ENCODE data around the gene PRKN. TPM values are rescaled to one million over a fixed set of nuclear protein-coding genes. Genes with fewer than 3 reads are reported as not detected.
"Not testable (repeated sequence)": the region's sequence is repeated elsewhere in the genome, so short reads cannot be mapped to it uniquely, and the experiment has no call there.

PRKN gene
- total RNA-seq, 1 donor from 2014 or later = 0.91 TPM

GRCh38 chr6:161341638-161342037, 1385.9 kb downstream of the PRKN start:
- intact Hi-C loops (cut with micrococcal nuclease) = no loop called here

GRCh38 chr6:161338015-161338414, 1389.6 kb downstream of the PRKN start:
- intact Hi-C loops (cut with micrococcal nuclease) = no loop called here

GRCh38 chr6:161336479-161336878, 1391.1 kb downstream of the PRKN start:
- intact Hi-C loops (cut with micrococcal nuclease) = no loop called here

GRCh38 chr6:161333410-161333809, 1394.2 kb downstream of the PRKN start:
- intact Hi-C loops (cut with micrococcal nuclease) = no loop called here

GRCh38 chr6:161331402-161332081, 1396.0 kb downstream of the PRKN start:
- intact Hi-C loops (cut with micrococcal nuclease) = not testable (repeated sequence)

- intact Hi-C loops (cut with micrococcal nuclease) = no loop called here
Measured at GRCh38 chr6:161327360-161327953, 1400.1 kb downstream of the PRKN start.

GRCh38 chr6:161319231-161319630, 1408.3 kb downstream of the PRKN start:
- intact Hi-C loops (cut with micrococcal nuclease) = no loop called here

- intact Hi-C loops (cut with micrococcal nuclease) = no loop called here
Measured at GRCh38 chr6:161318456-161318855, 1409.1 kb downstream of the PRKN start.

- intact Hi-C loops (cut with micrococcal nuclease) = no loop called here
Measured at GRCh38 chr6:161316531-161316930, 1411.0 kb downstream of the PRKN start.

- intact Hi-C loops (cut with micrococcal nuclease) = not testable (repeated sequence)
Measured at GRCh38 chr6:161315246-161315917, 1412.2 kb downstream of the PRKN start.

- intact Hi-C loops (cut with micrococcal nuclease) = not testable (repeated sequence)
Measured at GRCh38 chr6:161314541-161315245, 1412.9 kb downstream of the PRKN start.

- intact Hi-C loops (cut with micrococcal nuclease) = no loop called here
Measured at GRCh38 chr6:161313940-161314509, 1413.5 kb downstream of the PRKN start.

- intact Hi-C loops (cut with micrococcal nuclease) = not testable (repeated sequence)
Measured at GRCh38 chr6:161313475-161313874, 1414.1 kb downstream of the PRKN start.

GRCh38 chr6:161309774-161310173, 1417.8 kb downstream of the PRKN start:
- intact Hi-C loops (cut with micrococcal nuclease) = not testable (repeated sequence)

GRCh38 chr6:161308075-161308655, 1419.4 kb downstream of the PRKN start:
- intact Hi-C loops (cut with micrococcal nuclease) = no loop called here

- intact Hi-C loops (cut with micrococcal nuclease) = no loop called here
Measured at GRCh38 chr6:161305860-161306259, 1421.7 kb downstream of the PRKN start.

- intact Hi-C loops (cut with micrococcal nuclease) = no loop called here
Measured at GRCh38 chr6:161303628-161304340, 1423.8 kb downstream of the PRKN start.

GRCh38 chr6:161302949-161303348, 1424.6 kb downstream of the PRKN start:
- intact Hi-C loops (cut with micrococcal nuclease) = no loop called here

- intact Hi-C loops (cut with micrococcal nuclease) = no loop called here
Measured at GRCh38 chr6:161301338-161301737, 1426.2 kb downstream of the PRKN start.

- intact Hi-C loops (cut with micrococcal nuclease) = no loop called here
Measured at GRCh38 chr6:161300823-161301222, 1426.7 kb downstream of the PRKN start.

GRCh38 chr6:161299726-161300125, 1427.8 kb downstream of the PRKN start:
- intact Hi-C loops (cut with micrococcal nuclease) = no loop called here
